Neutrophil (primary cell): ENCODE results near the gene STEAP3.

Experiments used
- H3K27ac ChIP-seq: fragments of 200-600 bp; sonication (generic); 2 replicates; pipeline ENCODE4 v1.5.1; 2016; ENCODE audit warnings: mild to moderate bottlenecking, moderate library complexity
- H3K27me3 ChIP-seq: fragments of 200-600 bp; sonication (generic); 2 replicates; pipeline ENCODE4 v1.6.0; 2016; ENCODE audit warnings: mild to moderate bottlenecking
- H3K36me3 ChIP-seq: fragments of 200-600 bp; sonication (generic); 2 replicates; pipeline ENCODE4 v1.5.1; 2017
- H3K4me1 ChIP-seq, 2 experiments: fragments of 200-600 bp in 1 of 2; sonication (generic) in 1 of 2; 1 replicate in 1 of 2; 2 replicates in 1 of 2; pipeline versions ENCODE4 v1.5.1 to v1.6.1; 2013 to 2016; ENCODE audit warnings: low read depth in 1 of 2, low read length in 1 of 2, mild to moderate bottlenecking in 1 of 2, moderate library complexity in 1 of 2; ENCODE audit not compliant: control insufficient read depth in 1 of 2, insufficient read depth in 1 of 2
- H3K4me3 ChIP-seq, 2 experiments: fragments of 200-600 bp in 1 of 2; sonication (generic) in 1 of 2; 1 replicate in 1 of 2; 2 replicates in 1 of 2; pipeline ENCODE4 v1.5.1; 2013 to 2016; ENCODE audit warnings: low read depth in 1 of 2, low read length in 1 of 2, mild to moderate bottlenecking in 1 of 2, moderate library complexity in 1 of 2
- H3K9me3 ChIP-seq: fragments of 200-600 bp; sonication (generic); 2 replicates; pipeline ENCODE4 v1.5.1; 2016
- TF ChIP-seq, protein P1 (sequence below): fragments of 200-600 bp; sonication (generic); IDR thresholded peaks from 2 replicates; pipeline ENCODE4 v1.5.1; 2016; ENCODE audit warnings: antibody characterized with exemption

The STEAP3 gene

DNA sequence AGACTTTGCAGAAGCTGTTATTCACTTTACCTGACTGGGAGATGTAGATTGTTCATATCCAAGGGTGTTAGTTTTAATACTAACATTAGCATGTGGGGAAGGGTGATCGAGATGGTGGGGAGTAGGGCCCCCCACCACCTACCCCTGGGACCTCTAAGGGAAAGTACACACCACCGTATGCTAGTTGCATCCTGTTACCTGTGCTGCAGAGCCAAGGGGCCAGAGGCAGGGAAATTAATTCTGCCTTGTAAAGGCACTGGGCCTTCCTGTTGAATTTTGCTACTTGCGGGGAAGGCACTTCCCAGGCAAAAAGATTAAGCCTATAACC, 9.0 kb downstream of the STEAP3 start:
- Histone ChIP-seq H3K27me3 (no peaks in the 10 kb centered on the region), H3K4me1 (no peaks in the 10 kb centered on the region), H3K27ac (no peak overlapping the region), H3K9me3 (no peaks in the 10 kb centered on the region), H3K36me3 (no peaks in the 10 kb centered on the region), H3K4me3 (no peak overlapping the region)
- TF ChIP-seq, protein P1, sequence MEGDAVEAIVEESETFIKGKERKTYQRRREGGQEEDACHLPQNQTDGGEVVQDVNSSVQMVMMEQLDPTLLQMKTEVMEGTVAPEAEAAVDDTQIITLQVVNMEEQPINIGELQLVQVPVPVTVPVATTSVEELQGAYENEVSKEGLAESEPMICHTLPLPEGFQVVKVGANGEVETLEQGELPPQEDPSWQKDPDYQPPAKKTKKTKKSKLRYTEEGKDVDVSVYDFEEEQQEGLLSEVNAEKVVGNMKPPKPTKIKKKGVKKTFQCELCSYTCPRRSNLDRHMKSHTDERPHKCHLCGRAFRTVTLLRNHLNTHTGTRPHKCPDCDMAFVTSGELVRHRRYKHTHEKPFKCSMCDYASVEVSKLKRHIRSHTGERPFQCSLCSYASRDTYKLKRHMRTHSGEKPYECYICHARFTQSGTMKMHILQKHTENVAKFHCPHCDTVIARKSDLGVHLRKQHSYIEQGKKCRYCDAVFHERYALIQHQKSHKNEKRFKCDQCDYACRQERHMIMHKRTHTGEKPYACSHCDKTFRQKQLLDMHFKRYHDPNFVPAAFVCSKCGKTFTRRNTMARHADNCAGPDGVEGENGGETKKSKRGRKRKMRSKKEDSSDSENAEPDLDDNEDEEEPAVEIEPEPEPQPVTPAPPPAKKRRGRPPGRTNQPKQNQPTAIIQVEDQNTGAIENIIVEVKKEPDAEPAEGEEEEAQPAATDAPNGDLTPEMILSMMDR = no peak

DNA sequence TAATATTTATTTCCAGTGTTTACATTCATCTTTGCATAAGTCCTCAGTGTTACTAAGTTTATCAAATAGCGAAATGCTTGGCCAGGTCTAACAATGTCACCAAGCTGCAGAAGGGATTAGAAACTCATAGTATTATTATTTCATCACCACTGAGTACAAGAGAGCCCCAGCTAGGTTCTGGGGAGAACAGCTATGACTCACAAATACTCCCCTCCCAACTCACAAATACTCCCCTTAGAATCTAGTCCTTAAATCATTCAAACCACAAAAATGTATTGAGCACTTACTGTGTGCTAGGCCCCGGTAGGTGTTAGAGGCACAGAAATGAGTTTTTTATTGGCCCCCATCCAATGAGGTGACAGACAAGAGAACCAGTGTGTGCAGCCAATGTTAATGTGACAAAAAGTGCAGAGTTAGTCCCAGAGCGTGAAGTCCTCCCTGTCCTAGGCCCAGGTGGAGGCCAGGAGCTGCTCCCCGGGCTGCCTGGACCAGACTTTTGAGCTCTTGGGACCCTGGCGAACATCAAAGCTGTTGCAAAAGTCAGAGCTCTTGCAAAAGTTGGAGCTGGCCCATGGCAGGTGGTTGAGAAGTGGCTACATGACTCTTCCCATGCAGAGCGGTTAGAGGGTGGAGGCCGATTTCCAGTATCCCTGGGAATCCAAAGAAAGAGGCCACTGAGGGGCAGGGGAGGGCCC, 9.8 kb downstream of the STEAP3 start:
- Histone ChIP-seq H3K4me1 (no peaks in the 10 kb centered on the region), H3K4me3 (no peak overlapping the region), H3K27ac (no peak overlapping the region), H3K27me3 (no peaks in the 10 kb centered on the region), H3K9me3 (no peaks in the 10 kb centered on the region), H3K36me3 (no peaks in the 10 kb centered on the region)
- TF ChIP-seq, protein P1 = no peak

DNA sequence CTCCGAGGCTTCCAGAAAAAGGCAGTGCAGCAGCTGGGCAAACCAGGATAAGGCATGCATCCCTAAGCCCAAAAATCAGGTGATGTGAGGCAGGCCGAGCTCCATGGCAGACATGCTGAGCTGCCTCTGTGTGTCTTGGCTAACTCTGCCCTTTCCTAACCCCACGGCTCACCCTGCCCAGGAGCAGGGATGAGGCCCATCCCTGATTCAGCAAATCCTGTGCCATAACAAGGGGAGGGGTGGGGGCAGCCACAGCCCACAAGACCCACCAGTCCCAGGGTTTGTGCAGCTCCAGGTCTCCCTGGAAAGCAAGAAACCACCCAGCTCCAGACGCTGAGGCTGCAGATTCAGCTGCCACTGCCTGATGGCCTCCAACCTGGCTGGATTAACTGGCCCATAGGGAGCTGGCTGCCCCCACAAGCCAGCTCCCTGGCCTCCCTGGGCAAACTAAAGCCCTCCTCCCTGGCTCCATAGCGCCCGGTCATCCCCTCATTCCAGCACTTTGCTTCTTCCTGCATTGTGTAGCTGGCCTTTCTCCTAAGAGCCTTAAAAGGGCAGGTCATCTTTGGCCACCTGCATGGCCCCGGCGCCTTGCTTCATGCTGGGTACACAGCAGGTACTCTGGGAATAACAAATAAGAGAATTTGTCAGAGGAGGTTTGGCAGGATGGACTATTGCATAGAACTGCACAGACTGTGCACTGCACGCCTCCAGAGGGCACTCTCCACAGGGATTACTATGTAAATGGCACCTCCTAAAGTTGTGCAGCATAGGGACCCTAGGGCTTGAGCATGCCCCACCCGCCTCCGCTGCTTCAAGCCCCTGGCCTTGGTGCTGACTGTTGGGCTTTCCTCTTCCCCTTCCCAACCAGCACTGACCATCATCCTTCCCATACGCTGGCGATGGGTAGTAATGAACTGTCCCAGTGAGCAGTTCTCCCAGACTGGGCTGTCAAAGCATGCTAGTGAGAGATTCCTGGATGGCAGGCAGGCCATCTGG, 10.7 kb downstream of the STEAP3 start:
- no peak overlapping the region for H3K27ac ChIP-seq
- H3K4me1 ChIP-seq = no peaks in the 10 kb centered on the region
- no peaks in the 10 kb centered on the region for H3K9me3 ChIP-seq
- TF ChIP-seq, protein P1 = no peak
- H3K36me3 ChIP-seq = no peaks in the 10 kb centered on the region
- no peaks in the 10 kb centered on the region for H3K27me3 ChIP-seq
- H3K4me3 ChIP-seq = no peak overlapping the region

DNA sequence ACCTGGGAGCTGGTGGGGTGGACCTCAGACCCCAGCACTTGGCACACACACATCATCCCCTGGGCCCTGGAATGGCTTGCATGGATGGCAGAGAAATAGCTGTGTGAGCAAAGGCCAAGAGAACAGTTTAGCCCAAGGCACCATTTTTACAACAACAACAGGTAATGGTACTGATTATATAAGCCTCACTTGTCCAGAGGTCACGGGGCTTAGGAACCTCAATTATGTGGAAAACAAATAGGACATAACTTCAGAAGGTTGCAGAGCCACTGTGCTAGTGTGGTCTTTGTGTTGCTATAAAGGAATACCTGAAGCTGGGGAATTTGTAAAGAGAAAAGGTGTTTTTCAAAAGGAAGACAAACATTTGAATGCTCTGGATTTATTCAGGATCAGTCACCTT, 13.2 kb downstream of the STEAP3 start:
- no peak overlapping the region for H3K27ac ChIP-seq
- no peaks in the 10 kb centered on the region for H3K4me1 ChIP-seq
- no peaks in the 10 kb centered on the region for H3K27me3 ChIP-seq
- H3K9me3 ChIP-seq = no peaks in the 10 kb centered on the region
- TF ChIP-seq, protein P1 = no peak
- H3K36me3 ChIP-seq = no peaks in the 10 kb centered on the region
- no peak overlapping the region for H3K4me3 ChIP-seq

DNA sequence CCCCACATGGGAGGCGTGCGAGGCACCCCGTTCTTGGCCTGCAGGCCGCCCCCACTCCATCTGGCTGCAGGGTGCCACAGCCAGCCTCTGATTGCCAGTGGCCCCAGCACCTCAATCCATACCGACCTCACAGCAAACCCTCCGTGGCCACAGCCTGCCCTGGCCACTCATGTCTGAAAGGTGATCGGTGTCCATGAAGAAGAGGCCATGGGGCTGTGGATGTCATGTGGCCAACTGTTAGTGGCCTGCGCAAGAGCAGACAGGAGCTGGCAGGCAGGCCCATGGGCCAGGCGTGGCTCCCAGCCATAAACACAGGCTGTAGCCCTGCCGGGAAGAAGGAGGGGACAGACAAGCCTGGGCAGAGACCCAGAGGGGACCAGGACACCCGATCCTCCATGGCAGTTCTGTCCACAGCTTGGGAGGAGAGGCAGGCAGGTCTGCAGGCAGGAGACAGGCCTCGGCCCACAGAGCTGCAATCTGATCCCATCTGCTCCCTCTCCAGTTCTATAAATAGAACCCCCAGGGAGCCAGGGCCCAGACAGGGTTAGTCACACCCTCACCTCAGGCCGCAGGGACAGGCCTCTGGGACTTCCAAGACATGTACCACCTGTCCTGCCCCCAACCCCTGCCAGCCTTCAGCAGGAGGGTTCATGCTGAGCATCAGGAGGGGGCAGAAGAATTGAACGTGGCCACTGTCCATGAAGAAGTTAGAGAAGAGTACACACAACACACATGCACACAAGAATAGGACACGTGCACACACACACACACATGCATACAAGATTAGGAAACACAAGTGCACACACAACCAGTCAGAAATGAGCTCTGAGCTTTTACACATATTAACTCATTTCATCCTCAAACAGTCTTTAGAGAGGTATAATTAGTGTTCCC, 16.9 kb downstream of the STEAP3 start:
- Histone ChIP-seq H3K27me3 (no peaks in the 10 kb centered on the region), H3K27ac (no peak overlapping the region), H3K4me1 (no peaks in the 10 kb centered on the region), H3K4me3 (no peak overlapping the region), H3K9me3 (no peaks in the 10 kb centered on the region), H3K36me3 (no peaks in the 10 kb centered on the region)
- TF ChIP-seq, protein P1 = no peak
